ENCODE measurements around the gene MAGIX.

GRCh38 chrX:49163555-49164419, 1.2 kb downstream of the MAGIX start:
- TF ChIP-seq, protein P1, sequence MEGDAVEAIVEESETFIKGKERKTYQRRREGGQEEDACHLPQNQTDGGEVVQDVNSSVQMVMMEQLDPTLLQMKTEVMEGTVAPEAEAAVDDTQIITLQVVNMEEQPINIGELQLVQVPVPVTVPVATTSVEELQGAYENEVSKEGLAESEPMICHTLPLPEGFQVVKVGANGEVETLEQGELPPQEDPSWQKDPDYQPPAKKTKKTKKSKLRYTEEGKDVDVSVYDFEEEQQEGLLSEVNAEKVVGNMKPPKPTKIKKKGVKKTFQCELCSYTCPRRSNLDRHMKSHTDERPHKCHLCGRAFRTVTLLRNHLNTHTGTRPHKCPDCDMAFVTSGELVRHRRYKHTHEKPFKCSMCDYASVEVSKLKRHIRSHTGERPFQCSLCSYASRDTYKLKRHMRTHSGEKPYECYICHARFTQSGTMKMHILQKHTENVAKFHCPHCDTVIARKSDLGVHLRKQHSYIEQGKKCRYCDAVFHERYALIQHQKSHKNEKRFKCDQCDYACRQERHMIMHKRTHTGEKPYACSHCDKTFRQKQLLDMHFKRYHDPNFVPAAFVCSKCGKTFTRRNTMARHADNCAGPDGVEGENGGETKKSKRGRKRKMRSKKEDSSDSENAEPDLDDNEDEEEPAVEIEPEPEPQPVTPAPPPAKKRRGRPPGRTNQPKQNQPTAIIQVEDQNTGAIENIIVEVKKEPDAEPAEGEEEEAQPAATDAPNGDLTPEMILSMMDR (IDR thresholded peaks at IDR 0.05; ENCODE audit: insufficient read depth, low read length, poor library complexity, severe bottlenecking) = peak; percentile 53
- TF ChIP-seq EZH2phosphoT487 (conservative IDR thresholded peaks at IDR 0.05; ENCODE audit: low read length) = no peak

Measured in SU-DHL-6 (cell line).